HCT116 (cell line): ENCODE results near the gene PRMT2. TPM values are rescaled to one million over a fixed set of nuclear protein-coding genes. Genes with fewer than 3 reads are reported as not detected.
A peak's percentile ranks its signal among the peaks of the same experiment; 100 is the strongest.

Experiments used
- ATAC-seq: fragments of 200-7000 bp; cut with Tn5 transposase; 2 replicates; pipeline ENCODE4 v1.9.1; 2020; ENCODE audit warnings: mild to moderate bottlenecking, moderate library complexity
- BruUV-seq: library from RNA; stranded (reverse); fragments of 400-500 nt; replicated peaks from 2 replicates; lab custom pipeline; 2021; lab: Mats Ljungman, UMichigan
- CTCF ChIA-PET: fragments of 300-600 bp; sonication (Branson Sonifier 250); formaldehyde crosslinking; loops from one replicate; lab custom pipeline; 2021; ENCODE audit warnings: antibody characterized with exemption; lab: Charles Lee
- POLR2A ChIA-PET: fragments of 300-600, 350-600 bp; sonication (Branson Sonifier 250); formaldehyde crosslinking; loops from one replicate; lab custom pipeline; 2021; ENCODE audit warnings: antibody characterized with exemption; lab: Charles Lee
- RAD21 ChIA-PET, 2 experiments: fragments of 300-600 bp; sonication (Branson Sonifier 250); formaldehyde crosslinking; loops; one replicate each; lab custom pipeline; 2023; ENCODE audit warnings: low total read pairs in 2 of 2; ENCODE audit not compliant: uncharacterized antibody in 2 of 2, unreplicated experiment in 2 of 2, low non-redundant PET in 1 of 2; lab: Charles Lee
- DNase-seq: peaks from one replicate; pipeline ENCODE4 v3.0.0-alpha.2; 2010; ENCODE audit warnings: low read depth, low spot score
- H2AFZ ChIP-seq: fragments of 200-600 bp; shearing (Covaris generic), sonication (generic); 2 replicates; pipeline ENCODE4 v1.6.1; 2017; ENCODE audit warnings: low read depth, mixed run types, mixed read lengths, antibody characterized with exemption, low read length; ENCODE audit not compliant: poor library complexity, severe bottlenecking
- H3K27ac ChIP-seq: 2 replicates; pipeline ENCODE4 v1.5.1; 2012; ENCODE audit warnings: low read depth, low read length
- H3K27me3 ChIP-seq: fragments of 200-600 bp; sonication (generic); 2 replicates; pipeline ENCODE4 v1.6.1; 2016; ENCODE audit warnings: mixed run types, low read length, mixed read lengths; ENCODE audit not compliant: insufficient read depth
- H3K36me3 ChIP-seq, 2 experiments: fragments of 200-500 bp in 1 of 2; fragments of 200-600 bp in 1 of 2; sonication (Bioruptor generic) in 1 of 2; sonication (generic) in 1 of 2; 2 replicates each; pipeline versions ENCODE4 v1.5.1 to v1.6.1; 2014 to 2016; ENCODE audit warnings: low read length in 2 of 2, inconsistent platforms in 1 of 2, mixed read lengths in 1 of 2, mixed run types in 1 of 2; ENCODE audit not compliant: insufficient read depth in 2 of 2, control insufficient read depth in 1 of 2
- H3K4me1 ChIP-seq, 2 experiments: fragments of 200-600 bp in 1 of 2; sonication (generic) in 1 of 2; 2 replicates each; pipeline versions ENCODE4 v1.5.1 to v1.6.1; 2012 to 2017; ENCODE audit warnings: low read length in 2 of 2, inconsistent platforms in 1 of 2, mild to moderate bottlenecking in 1 of 2, mixed read lengths in 1 of 2, mixed run types in 1 of 2, moderate library complexity in 1 of 2; ENCODE audit not compliant: insufficient read depth in 2 of 2, control insufficient read depth in 1 of 2
- H3K4me2 ChIP-seq: fragments of 200-600 bp; sonication (generic); 2 replicates; pipeline ENCODE4 v1.6.1; 2017; ENCODE audit warnings: mixed run types, low read length, mixed read lengths
- H3K4me3 ChIP-seq, 2 experiments: fragments of 200-600 bp in 1 of 2; sonication (generic) in 1 of 2; replicated peaks in 1 of 2; 2 replicates each; pipeline ENCODE4 v1.5.1; 2011 to 2016; ENCODE audit warnings: low read length in 2 of 2, control low read depth in 1 of 2, low read depth in 1 of 2, mild to moderate bottlenecking in 1 of 2, mixed read lengths in 1 of 2, mixed run types in 1 of 2
- H3K79me2 ChIP-seq: fragments of 200-600 bp; sonication (generic); 2 replicates; pipeline ENCODE4 v1.6.1; 2017; ENCODE audit warnings: mild to moderate bottlenecking, mixed run types, low read length, moderate library complexity, mixed read lengths; ENCODE audit not compliant: insufficient read depth
- H3K9ac ChIP-seq: fragments of 200-600 bp; sonication (generic); 2 replicates; pipeline ENCODE4 v1.6.1; 2016; ENCODE audit warnings: low read length, mixed read lengths
- H3K9me2 ChIP-seq: fragments of 200-600 bp; sonication (generic), shearing (Covaris generic); 2 replicates; pipeline ENCODE4 v1.6.1; 2017; ENCODE audit warnings: mixed run types, mild to moderate bottlenecking, moderate library complexity; ENCODE audit not compliant: insufficient read depth
- H3K9me3 ChIP-seq, 2 experiments: fragments of 200-500 bp in 1 of 2; fragments of 200-600 bp in 1 of 2; sonication (Bioruptor generic) in 1 of 2; sonication (generic) in 1 of 2; 2 replicates each; pipeline ENCODE4 v1.6.1; 2014 to 2017; ENCODE audit warnings: low read length in 2 of 2, mixed read lengths in 2 of 2, inconsistent platforms in 1 of 2, low read depth in 1 of 2, mild to moderate bottlenecking in 1 of 2, mixed run types in 1 of 2, moderate library complexity in 1 of 2; ENCODE audit not compliant: control insufficient read depth in 1 of 2, insufficient read depth in 1 of 2
- H4K20me1 ChIP-seq: fragments of 200-600 bp; sonication (generic), shearing (Covaris generic); 2 replicates; pipeline ENCODE4 v1.6.1; 2017; ENCODE audit warnings: mixed run types, mild to moderate bottlenecking, moderate library complexity; ENCODE audit not compliant: insufficient read depth
- EGR1 ChIP-seq: IDR thresholded peaks from 2 replicates; pipeline ENCODE4 v1.6.1; 2012; ENCODE audit warnings: low read depth
- EZH2 ChIP-seq: fragments of 200-600 bp; sonication (generic); IDR thresholded peaks from 2 replicates; pipeline ENCODE4 v1.6.1; 2017; ENCODE audit warnings: antibody characterized with exemption, mixed run types
- FOSL1 ChIP-seq: IDR thresholded peaks from 2 replicates; pipeline ENCODE4 v1.6.1; 2012; ENCODE audit warnings: low read depth
- POLR2AphosphoS5 ChIP-seq: IDR thresholded peaks from 2 replicates; pipeline ENCODE4 v1.6.1; 2011; ENCODE audit warnings: mild to moderate bottlenecking, low read depth, low read length, moderate library complexity
- REST ChIP-seq: IDR thresholded peaks from 2 replicates; pipeline ENCODE4 v1.6.1; 2012; ENCODE audit warnings: low read depth
- TCF7L2 ChIP-seq: IDR thresholded peaks from 2 replicates; pipeline ENCODE4 v1.7.0; 2011; ENCODE audit warnings: borderline replicate concordance, inconsistent platforms; ENCODE audit not compliant: insufficient read depth, insufficient read length; ENCODE audit errors: extremely low read depth
- YY1 ChIP-seq: IDR thresholded peaks from 2 replicates; pipeline ENCODE4 v1.6.1; 2011; ENCODE audit warnings: low read length, low read depth, moderate library complexity, mild to moderate bottlenecking; ENCODE audit not compliant: insufficient replicate concordance; ENCODE audit errors: extremely low read depth
- ZNF274 ChIP-seq: fragments of 200-500 bp; sonication (Bioruptor generic); IDR thresholded peaks from 2 replicates; pipeline ENCODE4 v1.6.1; 2014; ENCODE audit warnings: mild to moderate bottlenecking, low read depth, low read length, inconsistent platforms
- intact Hi-C: fragments of 100-400 bp; cut with micrococcal nuclease; formaldehyde crosslinking; loops from 2 replicates; pipeline ENCODE4 v1.10.0; 2022
- total RNA-seq: library from RNA; stranded (reverse); gene quantifications from one replicate; pipeline ENCODE4 v1.2.1, GENCODE V29; 2021; ENCODE audit not compliant: unreplicated experiment

PRMT2 gene
- total RNA-seq, 1 experiment from 2014 or later: 59.1 TPM

GRCh38 chr21:46661642-46662366 is 26.3 kb downstream of the PRMT2 start:
- no TSS peak for BruUV-seq
- CTCF ChIA-PET: interaction anchor here (0.7 to 1.5 kb wide), 2 partner anchors 22 to 27 kb away, joined by 3 to 4 read pairs; partner anchors contain the start of gene PRMT2
- no peak overlapping the region for H3K4me3 ChIP-seq
- no peaks in the 10 kb centered on the region for H3K9me2 ChIP-seq
- peaks cover 2 to 4% of the 10 kb centered on the region in 2 experiments; a peak in 1 of 4 replicates for H3K36me3 ChIP-seq
- ATAC-seq: no peak
- intact Hi-C loops: no loop called here
- RAD21 ChIA-PET: no interaction called here
- no peak overlapping the region for H3K9ac ChIP-seq
- H3K27ac ChIP-seq: no peak overlapping the region
- H3K4me1 ChIP-seq: no peaks in the 10 kb centered on the region; a peak in 1 of 4 replicates
- H3K27me3 ChIP-seq: no peaks in the 10 kb centered on the region
- H4K20me1 ChIP-seq: no peaks in the 10 kb centered on the region
- no peaks in the 10 kb centered on the region for H3K9me3 ChIP-seq
- H3K4me2 ChIP-seq: peak overlapping the region; percentile 35; the same call in 1 of the 2 replicates
- TF ChIP-seq EGR1 (no peak), REST (no peak), ZNF274 (no peak), TCF7L2 (no peak)
- H3K79me2 ChIP-seq: no peaks in the 10 kb centered on the region
- no peak for DNase-seq
- POLR2A ChIA-PET: no interaction called here
- no peak overlapping the region for H2AFZ ChIP-seq

GRCh38 chr21:46662367-46662654 is 26.8 kb downstream of the PRMT2 start:
- RAD21 ChIA-PET: no interaction called here
- Histone ChIP-seq H3K4me3 (no peak overlapping the region), H3K9ac (no peak overlapping the region), H3K36me3 (peaks cover 0 to 2% of the 10 kb centered on the region in 2 experiments; a peak in 1 of 4 replicates), H3K4me2 (no peak overlapping the region), H4K20me1 (no peaks in the 10 kb centered on the region), H3K9me3 (no peaks in the 10 kb centered on the region), H3K4me1 (no peaks in the 10 kb centered on the region; a peak in 1 of 4 replicates), H3K79me2 (no peaks in the 10 kb centered on the region), H2AFZ (no peak overlapping the region), H3K27me3 (no peaks in the 10 kb centered on the region), H3K9me2 (no peaks in the 10 kb centered on the region), H3K27ac (no peak overlapping the region)
- intact Hi-C loops: no loop called here
- CTCF ChIA-PET: interaction anchor here (1.5 kb wide), 1 partner anchor 22 kb away, joined by 4 read pairs; no protein-coding TSS in a partner anchor
- ATAC-seq (no peak), DNase-seq (no peak)
- no TSS peak for BruUV-seq
- POLR2A ChIA-PET: no interaction called here
- TF ChIP-seq POLR2AphosphoS5 (no peak), EZH2 (no peak), REST (no peak), FOSL1 (no peak), YY1 (no peak)
